ENCODE data around the gene TMTC2.

Gene TMTC2

DNA sequence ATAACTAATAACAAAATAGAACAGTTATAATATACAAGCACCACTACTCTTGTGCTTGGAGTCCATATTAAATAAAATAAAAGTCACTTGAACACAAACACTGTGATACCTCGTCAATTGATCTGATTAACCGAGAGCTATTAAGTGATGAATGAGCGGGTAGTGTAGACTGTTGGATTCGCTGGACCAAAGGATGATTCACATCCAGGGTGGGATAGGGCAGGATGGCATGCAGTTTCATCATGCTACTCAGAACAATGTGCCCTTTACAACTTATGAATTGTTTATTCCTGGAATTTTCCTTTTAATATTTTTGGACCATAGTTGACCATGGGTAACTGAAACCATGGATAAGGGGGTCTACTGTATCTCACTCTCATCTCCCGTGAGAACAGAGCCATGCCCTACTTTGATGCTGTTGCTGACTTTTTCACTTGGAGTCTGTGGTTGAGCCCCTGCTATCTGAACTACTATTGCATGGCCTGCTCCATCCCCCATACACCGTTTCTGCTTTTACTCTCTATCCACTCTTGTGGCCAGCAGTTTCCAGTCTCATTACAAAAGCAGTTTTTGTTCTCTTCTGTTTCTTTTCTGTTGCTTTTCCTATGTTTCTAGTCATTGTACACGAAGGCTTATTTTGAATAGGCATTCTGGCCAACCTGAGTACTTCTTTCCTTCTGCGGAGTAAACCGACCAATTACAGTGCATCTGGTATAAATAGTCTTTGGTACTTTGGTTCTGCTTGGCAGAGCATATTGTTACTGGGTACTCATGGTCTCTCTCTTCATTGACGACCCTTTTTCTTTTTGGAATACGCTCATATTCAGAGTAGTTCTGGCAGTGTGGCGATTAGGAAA is 12.2 kb downstream of the TMTC2 start:
- no peak overlapping the region for H3K4me3 ChIP-seq (replicated peaks; ENCODE audit: low read depth, low read length)
- TF ChIP-seq, protein P1, sequence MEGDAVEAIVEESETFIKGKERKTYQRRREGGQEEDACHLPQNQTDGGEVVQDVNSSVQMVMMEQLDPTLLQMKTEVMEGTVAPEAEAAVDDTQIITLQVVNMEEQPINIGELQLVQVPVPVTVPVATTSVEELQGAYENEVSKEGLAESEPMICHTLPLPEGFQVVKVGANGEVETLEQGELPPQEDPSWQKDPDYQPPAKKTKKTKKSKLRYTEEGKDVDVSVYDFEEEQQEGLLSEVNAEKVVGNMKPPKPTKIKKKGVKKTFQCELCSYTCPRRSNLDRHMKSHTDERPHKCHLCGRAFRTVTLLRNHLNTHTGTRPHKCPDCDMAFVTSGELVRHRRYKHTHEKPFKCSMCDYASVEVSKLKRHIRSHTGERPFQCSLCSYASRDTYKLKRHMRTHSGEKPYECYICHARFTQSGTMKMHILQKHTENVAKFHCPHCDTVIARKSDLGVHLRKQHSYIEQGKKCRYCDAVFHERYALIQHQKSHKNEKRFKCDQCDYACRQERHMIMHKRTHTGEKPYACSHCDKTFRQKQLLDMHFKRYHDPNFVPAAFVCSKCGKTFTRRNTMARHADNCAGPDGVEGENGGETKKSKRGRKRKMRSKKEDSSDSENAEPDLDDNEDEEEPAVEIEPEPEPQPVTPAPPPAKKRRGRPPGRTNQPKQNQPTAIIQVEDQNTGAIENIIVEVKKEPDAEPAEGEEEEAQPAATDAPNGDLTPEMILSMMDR (IDR thresholded peaks at IDR 0.05; ENCODE audit: low read length, missing control alignments): no peak
- DNase-seq (ENCODE audit: low read depth): peak; percentile 3

DNA sequence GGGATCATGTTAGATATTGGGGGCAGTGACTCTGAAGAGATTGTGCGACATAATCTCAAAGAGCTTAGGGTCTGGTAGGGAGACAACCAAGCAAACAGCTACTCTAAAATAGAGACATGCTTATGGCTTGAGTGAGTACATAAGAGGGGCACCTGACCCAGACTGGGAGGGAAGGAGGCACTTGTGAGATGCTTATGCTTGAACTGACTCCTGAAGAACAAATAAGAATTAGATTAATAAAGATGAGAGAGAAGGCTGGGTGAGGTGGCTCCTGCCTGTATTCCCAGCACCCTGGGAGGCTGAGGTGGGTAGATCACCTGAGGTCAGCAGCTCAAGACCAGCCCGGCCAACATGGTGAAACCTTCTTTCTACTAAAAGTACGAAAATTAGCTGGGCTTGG is 19.1 kb downstream of the TMTC2 start:
- H3K4me3 ChIP-seq (replicated peaks; ENCODE audit: low read depth, low read length): no peak overlapping the region
- no peak for DNase-seq (ENCODE audit: low read depth)
- TF ChIP-seq, protein P1 (IDR thresholded peaks at IDR 0.05; ENCODE audit: low read length, missing control alignments): no peak

DNA sequence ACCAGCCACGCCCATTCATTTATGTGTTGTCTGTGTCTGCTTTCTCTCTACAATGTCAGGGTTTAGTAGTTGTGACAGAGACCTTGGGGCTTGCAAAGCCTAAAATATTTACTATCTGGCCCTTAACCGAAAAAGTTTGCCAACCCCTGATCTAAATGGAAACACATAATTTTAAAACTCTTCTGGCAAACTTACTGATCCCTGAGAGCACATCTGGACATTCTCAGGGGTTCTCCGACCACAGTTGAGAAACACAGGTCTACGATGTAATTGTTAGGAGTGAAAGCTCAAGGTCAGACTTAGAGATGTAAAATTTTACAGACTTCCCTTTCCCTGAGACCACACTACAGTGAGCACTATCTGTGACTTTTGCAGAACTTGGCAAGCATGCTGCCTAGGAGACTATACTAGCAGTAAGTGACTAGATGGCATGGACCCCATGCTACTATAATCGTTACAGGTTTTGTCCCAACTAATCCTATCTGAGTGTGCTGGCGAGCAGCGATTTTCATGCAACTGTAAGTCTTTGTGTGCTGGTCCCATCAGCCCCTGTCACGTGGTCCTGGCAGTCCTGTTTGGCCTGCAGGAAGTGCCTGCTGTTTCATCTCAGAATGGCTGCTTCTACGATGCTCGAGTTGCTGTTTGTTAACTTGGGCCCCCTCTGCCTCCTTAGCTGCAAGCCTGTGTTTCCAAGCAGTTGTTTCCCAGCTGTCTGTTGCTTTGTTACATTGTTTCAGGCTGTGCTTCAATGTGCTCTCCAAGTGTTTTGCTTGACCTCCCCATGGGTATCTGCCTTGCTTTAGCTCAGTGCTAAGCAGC is 21.6 kb downstream of the TMTC2 start:
- TF ChIP-seq, protein P1 (IDR thresholded peaks at IDR 0.05; ENCODE audit: low read length, missing control alignments): no peak
- H3K4me3 ChIP-seq (replicated peaks; ENCODE audit: low read depth, low read length): no peak overlapping the region
- DNase-seq (ENCODE audit: low read depth): peak; percentile 41

DNA sequence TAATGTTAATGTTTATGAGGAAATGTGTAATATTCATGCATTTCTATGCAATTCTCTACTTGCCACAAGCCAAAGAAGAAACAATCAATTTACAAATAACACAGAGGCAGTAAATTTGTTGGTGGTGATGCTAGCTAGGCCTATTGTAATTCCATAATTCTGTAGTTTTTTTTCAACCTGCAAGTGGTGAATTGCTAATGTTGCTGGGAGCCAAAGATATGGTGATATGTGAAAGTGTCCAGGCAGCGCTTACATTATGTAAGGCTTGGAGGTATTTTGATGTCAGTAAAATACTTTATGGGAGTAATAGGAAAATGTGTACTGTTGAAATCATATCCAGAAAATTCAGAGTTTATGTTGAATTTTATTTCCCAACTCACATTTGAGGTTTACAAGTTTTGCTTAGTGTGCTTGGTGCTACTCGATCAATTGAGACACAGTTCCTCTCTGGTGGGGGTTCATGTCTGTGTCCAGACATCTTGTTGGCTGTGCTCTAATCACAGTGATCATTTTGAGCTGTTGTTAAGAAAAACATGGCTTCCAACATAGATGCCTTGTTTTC is 23.2 kb downstream of the TMTC2 start:
- no peak overlapping the region for H3K4me3 ChIP-seq (replicated peaks; ENCODE audit: low read depth, low read length)
- TF ChIP-seq, protein P1 (IDR thresholded peaks at IDR 0.05; ENCODE audit: low read length, missing control alignments): no peak

DNA sequence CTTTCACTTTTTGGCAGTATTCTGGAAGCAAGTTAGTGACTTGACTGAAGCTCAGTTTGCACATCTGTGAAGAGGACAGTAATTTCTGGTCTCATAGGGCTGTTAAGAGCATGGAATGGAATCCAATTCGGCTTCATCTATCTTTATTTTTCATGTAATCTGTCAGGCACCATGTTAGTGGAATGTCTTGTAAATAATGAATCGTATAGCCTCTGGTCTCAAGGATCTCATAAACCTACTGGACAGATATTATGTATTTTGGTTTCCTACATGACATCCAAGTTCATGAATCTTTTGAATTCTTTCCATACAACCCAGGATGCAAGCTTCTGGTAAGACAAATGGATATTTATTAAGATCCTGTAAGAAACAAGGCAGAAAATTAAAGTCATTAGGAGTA is 24.0 kb downstream of the TMTC2 start:
- TF ChIP-seq, protein P1 (IDR thresholded peaks at IDR 0.05; ENCODE audit: low read length, missing control alignments): no peak
- no peak for DNase-seq (ENCODE audit: low read depth)
- H3K4me3 ChIP-seq (replicated peaks; ENCODE audit: low read depth, low read length): no peak overlapping the region

More for the DNA sequence above, 23.2 kb downstream of the TMTC2 start:
- DNase-seq (ENCODE audit: low read depth): no peak

DNA sequence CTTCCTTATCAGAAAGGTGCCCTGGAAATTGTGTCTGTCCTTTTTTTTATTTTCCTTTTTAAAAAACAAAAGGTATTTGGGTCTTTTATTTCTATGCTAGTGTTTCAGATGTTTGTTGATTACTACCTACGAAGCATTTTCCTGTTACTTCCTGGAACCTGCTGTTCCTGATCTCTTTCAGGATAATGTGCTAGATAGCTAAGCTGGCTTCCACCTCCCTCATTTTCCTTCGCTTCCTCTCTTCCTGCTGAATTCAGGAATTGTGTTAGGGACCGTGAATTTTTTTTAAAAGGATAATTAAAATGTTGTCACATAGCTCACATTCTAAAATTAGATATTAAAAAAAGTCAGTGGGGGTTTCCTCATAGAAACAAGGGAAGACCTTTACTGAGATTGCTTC is 27.7 kb downstream of the TMTC2 start:
- DNase-seq (ENCODE audit: low read depth): no peak
- TF ChIP-seq, protein P1 (IDR thresholded peaks at IDR 0.05; ENCODE audit: low read length, missing control alignments): no peak
- H3K4me3 ChIP-seq (replicated peaks; ENCODE audit: low read depth, low read length): no peak overlapping the region

Measured in fibroblast of pulmonary artery (primary cell).